ENCODE measurements around the gene AHCYL2.
A peak's percentile ranks its signal among the peaks of the same experiment; 100 is the strongest.
"Not testable (repeated sequence)": the region's sequence is repeated elsewhere in the genome, so short reads cannot be mapped to it uniquely, and the experiment has no call there.

The AHCYL2 gene

DNA sequence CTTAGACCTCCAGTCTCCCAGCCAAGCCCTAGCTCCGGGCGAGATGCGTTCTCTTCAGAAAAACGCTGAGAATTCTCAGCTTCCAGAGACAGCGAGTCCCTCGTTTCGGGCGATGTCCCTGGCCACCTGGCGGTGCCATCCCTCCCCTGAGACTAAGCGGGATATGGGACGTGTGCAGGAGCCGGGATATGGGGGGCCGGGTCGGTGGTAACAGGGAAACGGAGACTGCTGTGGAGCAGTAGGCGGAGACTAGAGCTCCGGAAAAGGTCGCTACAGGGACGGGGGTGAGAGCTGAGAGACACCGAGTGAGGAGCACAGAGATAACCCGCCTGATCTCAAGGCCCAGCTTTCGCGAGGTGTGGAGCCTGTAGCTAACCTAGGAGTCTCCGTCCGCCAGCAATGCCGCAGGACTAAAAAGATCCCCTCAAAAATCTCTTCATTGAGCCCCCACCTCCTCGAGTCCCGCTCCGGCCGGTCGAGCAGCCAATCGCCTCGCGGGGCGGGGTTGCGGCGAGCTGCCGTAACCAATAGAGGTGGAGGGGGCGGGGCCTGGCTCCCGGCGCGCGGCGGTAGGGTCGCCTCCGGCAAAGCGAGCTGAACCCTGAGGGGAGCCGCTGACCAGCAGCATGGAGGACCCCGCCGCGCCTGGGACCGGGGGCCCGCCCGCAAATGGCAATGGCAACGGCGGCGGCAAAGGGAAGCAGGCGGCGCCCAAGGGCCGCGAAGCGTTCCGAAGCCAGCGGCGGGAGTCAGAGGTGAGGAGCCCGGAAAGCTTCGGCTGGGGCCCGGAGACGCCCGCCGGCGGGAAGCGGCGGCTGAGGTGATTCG lies 209.2 kb downstream of the AHCYL2 start, which contains the start of gene STRIP2:
STRIP2 (plus strand) TSS at position 586 of the 828 bp plus-strand sequence; CDS start at position 627, 41 bp downstream.
- DNase-seq = peak; percentile 89

DNA sequence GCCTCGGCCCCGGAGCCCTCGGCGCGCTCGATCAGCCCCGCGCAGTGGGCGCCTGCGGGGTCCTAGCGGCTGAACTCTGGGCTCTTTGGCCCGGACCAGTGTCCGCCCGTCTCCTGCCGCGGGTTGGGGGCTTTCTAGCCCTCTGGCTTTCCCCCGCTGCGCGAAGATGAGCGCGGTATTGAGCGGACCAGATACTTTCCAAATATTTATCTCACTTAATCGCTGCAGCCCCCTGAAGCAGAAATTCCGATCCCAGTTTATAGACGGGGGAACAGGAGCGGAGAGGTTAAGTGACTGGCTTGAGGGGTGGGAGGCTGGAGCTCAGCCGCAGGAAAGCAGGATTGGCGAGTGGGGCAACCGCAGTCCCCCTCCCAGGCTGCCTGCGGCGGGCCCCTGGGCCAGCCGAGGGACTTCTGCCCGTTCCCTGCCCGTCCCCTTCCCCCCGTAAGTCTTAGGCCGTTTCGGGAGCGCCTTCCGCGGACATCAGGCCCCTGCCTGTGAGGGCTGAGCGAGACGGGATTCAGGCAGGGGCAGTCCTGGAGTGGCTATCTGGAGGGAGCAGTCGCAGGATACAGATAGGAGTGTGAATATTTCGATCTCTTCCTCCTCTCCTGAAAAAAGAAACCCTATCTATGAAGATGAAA lies 210.0 kb downstream of the AHCYL2 start:
- DNase-seq = no peak

DNA sequence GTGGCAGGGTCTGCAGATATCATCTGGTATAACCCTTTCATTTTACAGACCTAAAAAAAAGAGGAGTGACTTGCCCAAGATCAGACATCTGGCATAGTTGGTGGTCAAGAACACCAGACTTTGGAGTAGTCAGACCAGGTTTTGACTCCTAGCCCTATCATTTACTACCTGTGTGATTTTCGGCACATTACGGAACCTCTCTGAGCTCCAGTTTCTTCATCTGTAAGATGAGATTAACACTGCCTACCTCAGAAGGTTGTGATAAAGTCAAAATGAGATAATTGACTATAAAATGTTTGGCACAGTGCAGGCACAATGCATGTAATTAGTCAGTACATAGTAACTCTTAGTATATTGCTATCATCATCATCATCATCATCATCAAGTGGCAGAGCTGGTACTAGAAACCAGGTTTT lies 210.6 kb downstream of the AHCYL2 start:
- no peak for DNase-seq

- DNase-seq = no peak
Measured at GRCh38 chr7:129436335-129436923, 211.6 kb downstream of the AHCYL2 start.

GRCh38 chr7:129437190-129437589 lies 212.4 kb downstream of the AHCYL2 start:
- DNase-seq = no peak

DNA sequence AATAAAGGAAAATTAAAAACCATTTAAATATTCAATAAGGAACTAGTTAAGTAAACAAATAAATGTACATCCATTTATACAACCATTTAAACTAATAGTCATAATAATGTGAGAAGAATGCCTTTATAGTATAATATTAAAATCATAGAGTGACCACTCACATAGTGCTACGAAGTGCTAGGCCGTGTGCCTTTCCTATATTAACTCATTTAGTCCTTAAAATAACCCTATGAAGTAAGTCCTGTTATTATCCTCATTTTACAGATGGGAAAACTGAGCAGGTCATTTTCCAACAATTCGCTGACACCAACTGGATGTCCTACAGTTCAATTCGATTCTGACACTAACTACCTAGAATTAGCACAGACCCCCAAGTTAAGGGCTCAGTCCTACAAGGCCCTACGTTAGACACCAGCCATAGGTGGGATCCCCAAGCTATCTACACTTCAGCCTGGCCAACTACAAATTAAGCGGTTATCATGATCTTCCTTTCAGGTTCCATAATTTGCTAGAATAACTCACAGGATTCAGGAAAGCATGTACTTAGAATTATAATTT lies 213.5 kb downstream of the AHCYL2 start:
- no peak for DNase-seq

- DNase-seq = no peak
Measured at GRCh38 chr7:129438839-129439651, 214.2 kb downstream of the AHCYL2 start.

GRCh38 chr7:129439963-129440625 lies 215.3 kb downstream of the AHCYL2 start:
- DNase-seq = no peak

- DNase-seq = no peak
Measured at GRCh38 chr7:129443612-129444011, 218.8 kb downstream of the AHCYL2 start.

DNA sequence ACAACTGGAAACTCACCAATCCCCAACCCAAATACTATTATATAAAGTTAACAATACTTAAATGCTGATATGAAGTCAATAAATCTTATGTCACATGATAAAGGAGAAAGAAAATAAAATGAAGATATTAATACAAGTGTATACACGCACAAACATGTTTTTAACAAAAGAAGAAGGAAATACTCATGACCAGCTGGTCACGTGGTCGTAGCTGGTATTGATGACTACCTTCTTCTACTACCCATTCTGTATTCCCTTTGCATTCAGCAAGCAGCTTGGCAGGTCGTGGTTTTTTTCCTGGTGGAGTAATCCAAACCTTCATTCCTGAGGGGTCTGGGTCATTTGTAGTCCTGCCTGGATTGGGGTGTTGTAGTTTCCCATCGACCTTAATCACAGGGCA lies 219.9 kb downstream of the AHCYL2 start:
- DNase-seq = not testable (repeated sequence)

GRCh38 chr7:129446925-129447324 lies 222.1 kb downstream of the AHCYL2 start:
- not testable (repeated sequence) for DNase-seq

- DNase-seq = not testable (repeated sequence)
Measured at GRCh38 chr7:129447445-129447844, 222.6 kb downstream of the AHCYL2 start.

DNA sequence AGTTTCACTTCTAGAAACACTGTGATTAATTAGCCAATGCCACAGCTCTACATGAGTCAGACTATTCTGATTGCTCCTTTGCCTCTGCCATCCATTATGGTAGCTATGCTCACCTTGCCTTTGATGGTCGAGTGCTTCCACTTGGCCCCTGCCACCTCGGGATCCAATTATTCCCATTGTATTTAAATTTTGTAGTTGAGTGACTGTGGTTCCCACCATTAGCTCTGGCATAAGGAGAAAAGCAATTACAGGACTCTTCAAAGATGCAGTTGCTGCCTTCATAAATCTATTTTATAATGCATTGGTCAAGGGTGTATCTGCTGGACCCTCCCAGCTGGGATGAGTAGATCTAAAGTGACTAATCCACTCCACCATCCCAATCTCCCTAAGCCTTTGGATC lies 223.8 kb downstream of the AHCYL2 start:
- DNase-seq = not testable (repeated sequence)

DNA sequence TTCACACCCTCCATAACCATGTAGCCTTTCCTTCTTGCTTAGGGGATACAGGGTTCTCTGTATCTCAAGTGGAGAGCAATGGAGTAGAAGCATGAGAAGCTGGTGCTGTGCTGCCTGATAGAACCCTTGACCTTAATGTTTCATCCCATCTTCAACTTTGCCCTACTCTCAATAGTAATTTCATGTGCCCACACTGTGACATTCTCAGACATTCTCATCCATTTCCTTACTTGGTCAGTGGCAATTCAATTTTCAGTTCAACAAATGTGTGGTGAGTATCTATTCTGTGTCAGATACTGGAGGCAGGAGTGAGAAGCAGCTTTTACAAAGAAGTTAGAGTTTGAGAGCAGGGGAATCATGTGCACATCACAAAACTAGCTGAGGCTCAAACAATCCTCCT lies 225.5 kb downstream of the AHCYL2 start:
- DNase-seq = no peak

- DNase-seq = no peak
Measured at GRCh38 chr7:129452589-129453231, 227.9 kb downstream of the AHCYL2 start.

DNA sequence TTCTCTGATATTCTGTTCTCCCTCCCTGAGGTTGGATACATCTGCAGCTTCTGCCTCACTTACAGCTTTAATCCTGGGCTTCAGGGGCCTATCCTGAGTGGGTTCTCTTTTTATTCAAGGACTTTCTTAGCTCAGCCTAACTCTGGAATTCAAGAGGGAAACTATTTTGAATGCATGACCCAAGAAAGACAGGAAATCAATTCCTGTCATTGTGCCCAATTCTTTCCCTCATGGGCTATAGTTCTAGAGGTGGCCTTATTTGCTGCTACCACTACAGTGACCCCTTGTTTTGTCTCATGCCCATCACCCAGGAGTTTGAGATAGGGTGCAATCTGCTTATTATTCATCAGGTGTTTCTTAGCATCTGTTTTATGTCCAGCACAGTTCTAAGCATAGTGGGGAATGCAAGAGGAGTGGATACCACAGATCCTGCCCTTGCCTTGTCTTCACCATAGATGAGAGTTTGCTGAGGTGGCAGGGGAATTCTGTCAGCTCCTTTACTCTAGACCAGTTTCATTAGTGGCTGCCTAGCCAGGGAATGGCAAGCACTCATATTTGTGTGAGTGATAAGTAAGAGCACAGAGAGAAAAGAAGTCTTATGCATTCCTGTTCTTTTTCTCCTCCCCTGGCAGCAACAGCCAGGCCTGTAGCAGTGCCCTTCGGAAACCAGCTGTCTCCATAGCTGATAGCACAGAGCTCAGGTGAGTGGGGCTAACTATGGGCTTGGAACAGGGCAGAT lies 228.8 kb downstream of the AHCYL2 start:
- no peak for DNase-seq

GRCh38 chr7:129454249-129454551 lies 229.4 kb downstream of the AHCYL2 start:
- DNase-seq = no peak

- no peak for DNase-seq
Measured at GRCh38 chr7:129456421-129456820, 231.6 kb downstream of the AHCYL2 start.

DNA sequence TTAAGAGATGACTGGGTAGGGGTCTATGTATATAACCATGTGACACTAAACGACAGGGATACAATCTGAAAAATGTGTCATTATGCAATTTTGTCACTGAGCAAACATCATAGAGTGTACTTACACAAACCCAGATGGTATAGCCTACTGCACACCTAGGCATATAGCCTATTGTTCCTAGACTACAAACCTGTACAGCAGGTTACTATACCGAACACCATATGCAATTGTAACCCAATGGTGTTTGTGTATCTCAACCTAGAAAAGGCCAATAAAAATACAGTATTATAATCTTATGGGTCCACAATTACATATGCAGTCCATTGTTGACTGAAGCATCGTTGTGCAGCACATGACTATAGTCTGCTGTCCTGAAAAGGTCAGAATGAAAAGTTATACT lies 232.3 kb downstream of the AHCYL2 start:
- no peak for DNase-seq

- no peak for DNase-seq
Measured at GRCh38 chr7:129458171-129458570, 233.3 kb downstream of the AHCYL2 start.

DNA sequence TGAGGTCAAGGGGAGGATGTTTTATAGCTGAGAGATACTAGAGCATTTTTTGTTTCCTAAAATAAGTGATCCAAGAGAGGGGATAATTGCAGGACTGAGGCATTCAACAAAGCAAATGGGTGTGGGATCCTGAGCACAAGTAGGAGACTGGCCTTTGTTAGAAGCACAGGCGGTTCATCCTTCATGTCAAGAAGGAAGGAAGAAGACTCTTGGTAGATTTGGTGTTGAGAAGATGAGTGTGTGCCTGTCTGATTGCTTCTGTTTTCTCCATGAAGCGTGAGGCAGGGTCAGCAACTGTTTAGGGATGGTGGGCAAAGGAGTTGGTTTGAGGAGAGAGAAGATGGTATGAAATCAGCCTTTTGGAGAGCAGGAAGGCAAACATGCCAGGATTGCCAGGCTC lies 237.0 kb downstream of the AHCYL2 start:
- no peak for DNase-seq
